SU-DHL-6 (cell line): Measurements from ENCODE around the gene ETF1.

Experiments used
- EZH2phosphoT487 ChIP-seq: fragments of 200-600 bp; sonication (generic), shearing (Covaris generic); conservative IDR thresholded peaks from 2 replicates; pipeline ENCODE4 v1.6.1; 2018; ENCODE audit warnings: mild to moderate bottlenecking, antibody characterized with exemption, low read length, moderate library complexity, mixed read lengths
- TF ChIP-seq, protein P1 (sequence below): fragments of 200-600 bp; sonication (generic); IDR thresholded peaks from one replicate; pipeline ENCODE4 v1.5.1; 2017; ENCODE audit warnings: antibody characterized with exemption, mild to moderate bottlenecking, low read length, moderate library complexity; ENCODE audit not compliant: insufficient read depth, poor library complexity, severe bottlenecking

DNA sequence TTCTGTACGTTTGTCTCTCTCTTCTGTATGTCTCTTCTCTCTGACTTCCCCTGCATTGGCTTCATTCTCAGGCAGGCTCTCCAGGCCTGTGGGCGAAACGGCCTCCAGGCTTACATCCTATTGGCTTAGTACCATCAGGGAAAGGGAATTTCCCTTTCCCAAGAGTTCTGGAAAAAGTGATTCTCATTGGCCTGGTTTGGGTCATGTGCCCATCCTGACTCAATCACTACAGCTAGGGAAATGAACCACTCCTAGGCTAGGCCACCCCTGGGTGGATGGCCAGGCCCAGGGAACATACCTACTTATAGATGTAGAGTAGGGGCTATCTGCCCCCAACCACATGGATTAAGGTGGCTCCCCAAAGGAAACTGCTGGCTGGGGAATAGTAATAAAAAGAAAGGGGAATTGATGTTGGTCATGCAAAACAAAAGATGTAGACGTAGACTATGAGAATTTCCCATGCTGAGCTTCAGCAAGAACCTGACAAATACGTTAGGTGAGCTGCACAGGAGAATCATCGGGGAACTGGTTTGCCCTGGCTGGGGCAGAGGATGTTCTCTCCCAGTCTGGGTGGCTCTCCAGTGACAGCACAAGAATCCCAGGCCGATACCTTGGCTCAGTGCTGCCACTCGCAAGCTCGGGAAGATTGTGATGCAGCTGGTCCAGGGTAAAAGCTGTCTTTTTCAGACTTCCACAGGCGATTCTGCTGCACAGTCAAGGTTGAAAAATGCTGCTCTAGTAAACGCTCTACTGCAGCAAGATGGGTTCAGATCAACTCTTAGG, 81.5 kb downstream of the ETF1 start:
- TF ChIP-seq, protein P1, sequence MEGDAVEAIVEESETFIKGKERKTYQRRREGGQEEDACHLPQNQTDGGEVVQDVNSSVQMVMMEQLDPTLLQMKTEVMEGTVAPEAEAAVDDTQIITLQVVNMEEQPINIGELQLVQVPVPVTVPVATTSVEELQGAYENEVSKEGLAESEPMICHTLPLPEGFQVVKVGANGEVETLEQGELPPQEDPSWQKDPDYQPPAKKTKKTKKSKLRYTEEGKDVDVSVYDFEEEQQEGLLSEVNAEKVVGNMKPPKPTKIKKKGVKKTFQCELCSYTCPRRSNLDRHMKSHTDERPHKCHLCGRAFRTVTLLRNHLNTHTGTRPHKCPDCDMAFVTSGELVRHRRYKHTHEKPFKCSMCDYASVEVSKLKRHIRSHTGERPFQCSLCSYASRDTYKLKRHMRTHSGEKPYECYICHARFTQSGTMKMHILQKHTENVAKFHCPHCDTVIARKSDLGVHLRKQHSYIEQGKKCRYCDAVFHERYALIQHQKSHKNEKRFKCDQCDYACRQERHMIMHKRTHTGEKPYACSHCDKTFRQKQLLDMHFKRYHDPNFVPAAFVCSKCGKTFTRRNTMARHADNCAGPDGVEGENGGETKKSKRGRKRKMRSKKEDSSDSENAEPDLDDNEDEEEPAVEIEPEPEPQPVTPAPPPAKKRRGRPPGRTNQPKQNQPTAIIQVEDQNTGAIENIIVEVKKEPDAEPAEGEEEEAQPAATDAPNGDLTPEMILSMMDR = no peak
- TF ChIP-seq EZH2phosphoT487 = no peak
